IPS-18a (cell line): Measurements from ENCODE around the gene CRTC3.
"Not testable (repeated sequence)": the region's sequence is repeated elsewhere in the genome, so short reads cannot be mapped to it uniquely, and the experiment has no call there.

Experiments used
- H3K27ac ChIP-seq: one replicate; pipeline ENCODE4 v1.5.1; 2013; ENCODE audit warnings: low read length
- H3K27me3 ChIP-seq: one replicate; pipeline ENCODE4 v1.6.1; 2013; ENCODE audit warnings: mild to moderate bottlenecking, low read length; ENCODE audit not compliant: control insufficient read depth, insufficient read depth
- H3K36me3 ChIP-seq: one replicate; pipeline ENCODE4 v1.6.1; 2013; ENCODE audit warnings: low read depth, low read length; ENCODE audit not compliant: control insufficient read depth
- H3K4me1 ChIP-seq: one replicate; pipeline ENCODE4 v1.6.1; 2013; ENCODE audit warnings: low read depth, low read length; ENCODE audit not compliant: control insufficient read depth
- H3K4me3 ChIP-seq: one replicate; pipeline ENCODE4 v1.5.1; 2013; ENCODE audit warnings: low read length
- H3K9ac ChIP-seq: one replicate; pipeline ENCODE4 v1.6.1; 2013; ENCODE audit warnings: mild to moderate bottlenecking, low read length, moderate library complexity
- H3K9me3 ChIP-seq: one replicate; pipeline ENCODE4 v1.6.1; 2013; ENCODE audit warnings: low read depth, low read length; ENCODE audit not compliant: control insufficient read depth

CRTC3 gene

GRCh38 chr15:90689326-90689961, 159.7 kb downstream of the CRTC3 start:
- not testable (repeated sequence) for H3K27ac ChIP-seq, H3K4me3 ChIP-seq, H3K9me3 ChIP-seq, H3K4me1 ChIP-seq, H3K36me3 ChIP-seq, H3K27me3 ChIP-seq, H3K9ac ChIP-seq

GRCh38 chr15:90690585-90690984, 160.9 kb downstream of the CRTC3 start:
- Histone ChIP-seq H3K27me3 (no peaks in the 10 kb centered on the region), H3K9ac (no peak overlapping the region), H3K27ac (no peak overlapping the region), H3K4me3 (no peak overlapping the region), H3K36me3 (no peaks in the 10 kb centered on the region), H3K9me3 (no peaks in the 10 kb centered on the region), H3K4me1 (no peaks in the 10 kb centered on the region)

- H3K27me3 ChIP-seq = no peaks in the 10 kb centered on the region
- no peaks in the 10 kb centered on the region for H3K4me1 ChIP-seq
- H3K36me3 ChIP-seq = no peaks in the 10 kb centered on the region
- H3K9ac ChIP-seq = no peak overlapping the region
- no peaks in the 10 kb centered on the region for H3K9me3 ChIP-seq
- no peak overlapping the region for H3K4me3 ChIP-seq
- H3K27ac ChIP-seq = no peak overlapping the region
These were observed 161.6 kb downstream of the CRTC3 start for GRCh38 chr15:90691369-90691768.

GRCh38 chr15:90691982-90692773, 162.5 kb downstream of the CRTC3 start:
- Histone ChIP-seq H3K27ac (no peak overlapping the region), H3K9ac (no peak overlapping the region), H3K36me3 (no peaks in the 10 kb centered on the region), H3K27me3 (no peaks in the 10 kb centered on the region), H3K9me3 (no peaks in the 10 kb centered on the region), H3K4me1 (no peaks in the 10 kb centered on the region), H3K4me3 (no peak overlapping the region)
